B cell (primary cell): Measurements from ENCODE around the gene SELP.
"Not testable (repeated sequence)": the region's sequence is repeated elsewhere in the genome, so short reads cannot be mapped to it uniquely, and the experiment has no call there.

ENCODE experiments used
- EZH2 ChIP-seq: IDR thresholded peaks from 2 replicates; pipeline ENCODE4 v1.6.1; 2012; ENCODE audit warnings: borderline replicate concordance, low read depth, mild to moderate bottlenecking, moderate library complexity, low read length; ENCODE audit not compliant: insufficient read depth, poor library complexity, severe bottlenecking
- TF ChIP-seq, protein P1 (sequence below): fragments of 200-600 bp; IDR thresholded peaks from one replicate; pipeline ENCODE4 v1.8.0; 2022; ENCODE audit warnings: antibody characterized with exemption, mild to moderate bottlenecking

DNA sequence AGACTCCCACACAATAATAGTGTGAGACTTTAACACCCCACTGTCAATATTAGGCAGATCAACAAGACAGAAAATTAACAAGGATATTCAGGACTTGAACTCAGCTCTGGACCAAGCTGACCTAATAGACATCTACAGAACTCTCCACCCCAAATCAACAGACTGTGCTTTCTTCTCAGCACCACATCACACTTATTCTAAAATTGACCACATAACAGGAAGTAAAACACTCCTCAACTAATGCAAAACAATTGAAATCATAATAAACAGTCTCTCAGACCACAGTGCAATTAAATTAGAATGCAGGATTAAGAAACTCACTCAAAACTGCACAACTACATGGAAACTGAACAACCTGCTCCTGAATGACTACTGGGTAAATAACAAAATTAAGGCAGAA is 28.9 kb upstream of the SELP start:
- TF ChIP-seq, protein P1, sequence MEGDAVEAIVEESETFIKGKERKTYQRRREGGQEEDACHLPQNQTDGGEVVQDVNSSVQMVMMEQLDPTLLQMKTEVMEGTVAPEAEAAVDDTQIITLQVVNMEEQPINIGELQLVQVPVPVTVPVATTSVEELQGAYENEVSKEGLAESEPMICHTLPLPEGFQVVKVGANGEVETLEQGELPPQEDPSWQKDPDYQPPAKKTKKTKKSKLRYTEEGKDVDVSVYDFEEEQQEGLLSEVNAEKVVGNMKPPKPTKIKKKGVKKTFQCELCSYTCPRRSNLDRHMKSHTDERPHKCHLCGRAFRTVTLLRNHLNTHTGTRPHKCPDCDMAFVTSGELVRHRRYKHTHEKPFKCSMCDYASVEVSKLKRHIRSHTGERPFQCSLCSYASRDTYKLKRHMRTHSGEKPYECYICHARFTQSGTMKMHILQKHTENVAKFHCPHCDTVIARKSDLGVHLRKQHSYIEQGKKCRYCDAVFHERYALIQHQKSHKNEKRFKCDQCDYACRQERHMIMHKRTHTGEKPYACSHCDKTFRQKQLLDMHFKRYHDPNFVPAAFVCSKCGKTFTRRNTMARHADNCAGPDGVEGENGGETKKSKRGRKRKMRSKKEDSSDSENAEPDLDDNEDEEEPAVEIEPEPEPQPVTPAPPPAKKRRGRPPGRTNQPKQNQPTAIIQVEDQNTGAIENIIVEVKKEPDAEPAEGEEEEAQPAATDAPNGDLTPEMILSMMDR: not testable (repeated sequence)
- not testable (repeated sequence) for TF ChIP-seq EZH2
